RPMI7951 (cell line): ENCODE data around the gene GPAM. TPM values are rescaled to one million over a fixed set of nuclear protein-coding genes. Genes with fewer than 3 reads are reported as not detected.
"Not testable (repeated sequence)": the region's sequence is repeated elsewhere in the genome, so short reads cannot be mapped to it uniquely, and the experiment has no call there.

ENCODE experiments used
- DNase-seq: peaks from one replicate; pipeline ENCODE4 v3.0.0-alpha.2; 2012; ENCODE audit warnings: low read depth
- total RNA-seq: library from RNA; depleted of rRNA; stranded (reverse); fragments of >200 nt; shearing (Covaris generic); gene quantifications from 2 replicates; pipeline ENCODE4 v1.2.3, GENCODE V29; 2014; rRNA removed

The GPAM gene, protein sequence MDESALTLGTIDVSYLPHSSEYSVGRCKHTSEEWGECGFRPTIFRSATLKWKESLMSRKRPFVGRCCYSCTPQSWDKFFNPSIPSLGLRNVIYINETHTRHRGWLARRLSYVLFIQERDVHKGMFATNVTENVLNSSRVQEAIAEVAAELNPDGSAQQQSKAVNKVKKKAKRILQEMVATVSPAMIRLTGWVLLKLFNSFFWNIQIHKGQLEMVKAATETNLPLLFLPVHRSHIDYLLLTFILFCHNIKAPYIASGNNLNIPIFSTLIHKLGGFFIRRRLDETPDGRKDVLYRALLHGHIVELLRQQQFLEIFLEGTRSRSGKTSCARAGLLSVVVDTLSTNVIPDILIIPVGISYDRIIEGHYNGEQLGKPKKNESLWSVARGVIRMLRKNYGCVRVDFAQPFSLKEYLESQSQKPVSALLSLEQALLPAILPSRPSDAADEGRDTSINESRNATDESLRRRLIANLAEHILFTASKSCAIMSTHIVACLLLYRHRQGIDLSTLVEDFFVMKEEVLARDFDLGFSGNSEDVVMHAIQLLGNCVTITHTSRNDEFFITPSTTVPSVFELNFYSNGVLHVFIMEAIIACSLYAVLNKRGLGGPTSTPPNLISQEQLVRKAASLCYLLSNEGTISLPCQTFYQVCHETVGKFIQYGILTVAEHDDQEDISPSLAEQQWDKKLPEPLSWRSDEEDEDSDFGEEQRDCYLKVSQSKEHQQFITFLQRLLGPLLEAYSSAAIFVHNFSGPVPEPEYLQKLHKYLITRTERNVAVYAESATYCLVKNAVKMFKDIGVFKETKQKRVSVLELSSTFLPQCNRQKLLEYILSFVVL
- total RNA-seq: 13.3 and 14.5 TPM in 2 replicates

- DNase-seq: peak; percentile 84
These were observed at the start of gene GPAM for GRCh38 chr10:112183329-112184051. GPAM (minus strand) TSS chr10:112183765; CDS start chr10:112181784, 1,981 bp downstream.

DNA sequence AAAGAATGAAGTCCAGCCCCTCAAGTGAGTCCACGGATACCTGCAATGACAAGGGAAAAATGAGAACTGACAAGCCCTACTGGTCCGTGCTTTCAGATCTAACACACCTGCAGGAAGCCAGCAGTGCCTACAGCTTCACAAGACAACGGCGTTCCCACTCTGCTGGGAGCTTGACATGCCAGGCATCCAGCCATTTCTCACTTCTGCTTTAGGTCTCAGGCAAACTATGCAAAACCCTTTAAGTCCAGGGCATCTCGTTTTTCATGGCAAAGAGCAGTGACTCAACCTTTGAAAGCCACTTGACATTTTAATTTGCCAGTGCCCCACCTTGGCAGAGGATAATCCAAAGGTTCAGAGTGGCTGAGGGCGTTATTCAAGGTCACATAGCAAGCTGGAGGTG lies 49.1 kb upstream of the GPAM start:
- DNase-seq: no peak

GRCh38 chr10:112231602-112232400 lies 48.2 kb upstream of the GPAM start:
- DNase-seq: no peak

GRCh38 chr10:112230325-112230988 lies 46.9 kb upstream of the GPAM start:
- DNase-seq: peak; percentile 36

DNA sequence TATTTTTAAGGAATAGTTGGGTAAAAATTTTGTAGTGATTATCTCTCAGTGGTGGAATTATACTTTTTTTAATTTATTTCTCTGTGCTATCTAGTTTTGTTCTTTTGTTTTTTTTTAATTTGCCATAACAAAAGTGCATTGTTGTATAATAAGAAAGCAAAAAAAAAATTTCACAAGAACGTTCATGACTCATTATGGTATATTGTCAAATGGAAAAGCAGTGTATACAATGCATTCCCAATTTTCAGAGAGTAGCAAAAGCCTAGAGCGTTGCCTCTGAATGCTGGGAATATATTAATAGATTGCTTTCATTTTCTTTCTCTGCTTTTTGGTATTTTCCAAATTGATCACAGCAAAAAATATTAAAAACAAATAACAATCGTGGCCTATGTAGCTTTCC lies 46.3 kb upstream of the GPAM start:
- no peak for DNase-seq

GRCh38 chr10:112229096-112229495 lies 45.5 kb upstream of the GPAM start:
- DNase-seq: no peak

GRCh38 chr10:112228366-112229088 lies 45.0 kb upstream of the GPAM start:
- not testable (repeated sequence) for DNase-seq

DNA sequence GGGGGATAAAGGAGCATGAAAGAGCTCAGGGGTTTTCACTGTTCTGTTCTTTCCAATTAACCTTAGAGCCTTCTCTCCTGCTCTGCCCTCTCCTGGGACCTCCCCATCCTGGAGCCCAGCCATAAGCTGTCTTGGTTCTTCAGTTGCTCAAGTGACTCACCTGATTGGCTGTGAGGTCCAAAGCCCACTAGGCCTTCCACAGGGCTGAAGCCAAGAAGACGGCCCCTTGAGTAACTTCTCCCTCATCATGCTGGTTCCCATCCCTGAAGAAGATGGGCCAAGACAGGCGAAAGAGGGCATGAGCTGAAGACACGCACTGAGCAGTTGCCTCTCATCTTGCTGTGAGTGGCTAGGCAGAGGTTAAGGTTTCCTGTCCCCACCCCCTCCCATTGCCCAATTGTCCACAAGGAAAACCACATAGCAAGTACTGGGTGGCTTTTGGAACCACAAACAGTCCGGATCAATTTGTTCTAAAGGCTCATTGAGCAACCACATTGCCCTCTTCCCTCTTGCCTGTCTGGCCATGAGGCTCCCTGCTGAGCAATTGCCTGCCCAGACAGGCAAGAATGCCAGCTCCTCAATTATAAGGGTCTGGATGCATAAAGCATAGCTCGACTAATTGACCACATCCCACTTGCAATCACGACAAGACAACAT lies 43.9 kb upstream of the GPAM start:
- peak; percentile 74 for DNase-seq

DNA sequence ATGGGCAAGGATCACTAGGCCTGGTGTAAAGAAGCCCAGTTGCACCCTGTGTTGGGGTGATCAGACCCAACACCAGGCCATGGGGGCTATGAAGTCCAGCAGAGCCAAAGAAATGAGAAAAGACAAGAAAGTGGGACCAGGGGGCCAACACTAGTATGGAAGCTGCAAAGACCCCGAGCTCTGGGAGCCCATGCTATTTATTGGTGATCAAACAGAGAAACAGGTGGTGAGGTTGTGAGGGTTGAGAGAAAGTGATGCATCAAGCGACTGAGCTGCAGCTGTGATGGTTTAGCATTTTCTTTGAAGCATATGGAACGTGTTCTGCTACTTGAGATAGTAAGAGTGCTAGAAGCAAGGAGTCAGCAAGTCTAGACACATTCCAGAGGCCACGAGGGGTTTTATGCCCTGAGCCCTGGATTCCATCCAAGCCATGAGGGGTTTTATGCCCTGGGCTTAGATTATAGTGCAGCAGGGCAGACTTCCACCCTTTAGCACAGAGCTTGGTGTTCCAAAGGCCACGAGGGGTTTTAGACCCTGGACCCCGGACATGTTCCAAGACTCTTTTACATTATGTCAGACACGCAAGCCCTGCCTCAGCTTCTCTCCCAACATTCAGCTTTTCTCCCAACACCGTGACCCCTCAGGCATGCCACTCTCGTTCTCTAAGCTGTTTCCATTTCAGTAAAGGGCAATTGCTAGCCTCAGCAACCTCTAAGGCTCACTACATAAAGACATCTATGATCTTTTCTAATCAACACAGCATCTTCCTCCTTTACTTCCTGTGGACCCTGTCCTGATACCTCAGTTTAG lies 43.1 kb upstream of the GPAM start:
- DNase-seq: peak; percentile 13

DNA sequence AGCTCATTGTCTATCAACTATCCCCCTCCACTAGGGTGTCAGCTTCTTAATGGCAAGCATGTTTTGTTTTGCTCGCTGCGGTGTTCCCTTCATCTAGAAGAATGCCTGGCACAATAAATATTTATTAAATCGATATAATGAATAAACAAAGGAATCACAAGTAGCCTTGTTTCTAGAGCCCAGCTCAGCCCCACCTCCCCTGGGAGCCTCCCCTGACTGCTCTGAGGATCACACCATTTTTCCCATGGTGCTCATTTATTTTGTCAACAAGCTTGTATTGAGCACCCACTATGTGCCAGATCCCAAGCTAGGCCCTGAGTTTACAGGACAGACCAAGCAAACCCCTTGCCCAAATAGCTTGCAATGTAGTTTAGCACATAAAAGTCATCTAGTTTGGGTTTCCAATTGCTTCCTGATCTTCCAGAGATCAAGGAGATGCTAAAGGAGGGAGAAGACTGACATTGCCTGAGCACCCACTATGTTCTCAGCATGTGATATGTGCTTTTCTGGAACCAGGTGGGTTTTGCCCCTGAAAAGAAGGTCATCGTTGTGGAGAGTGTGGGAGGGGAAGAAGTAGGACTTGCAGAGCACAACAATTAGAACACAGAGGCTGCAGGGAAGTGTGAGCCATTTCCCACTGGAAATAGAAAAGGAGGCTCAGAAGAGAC lies 42.3 kb upstream of the GPAM start:
- DNase-seq: no peak

DNA sequence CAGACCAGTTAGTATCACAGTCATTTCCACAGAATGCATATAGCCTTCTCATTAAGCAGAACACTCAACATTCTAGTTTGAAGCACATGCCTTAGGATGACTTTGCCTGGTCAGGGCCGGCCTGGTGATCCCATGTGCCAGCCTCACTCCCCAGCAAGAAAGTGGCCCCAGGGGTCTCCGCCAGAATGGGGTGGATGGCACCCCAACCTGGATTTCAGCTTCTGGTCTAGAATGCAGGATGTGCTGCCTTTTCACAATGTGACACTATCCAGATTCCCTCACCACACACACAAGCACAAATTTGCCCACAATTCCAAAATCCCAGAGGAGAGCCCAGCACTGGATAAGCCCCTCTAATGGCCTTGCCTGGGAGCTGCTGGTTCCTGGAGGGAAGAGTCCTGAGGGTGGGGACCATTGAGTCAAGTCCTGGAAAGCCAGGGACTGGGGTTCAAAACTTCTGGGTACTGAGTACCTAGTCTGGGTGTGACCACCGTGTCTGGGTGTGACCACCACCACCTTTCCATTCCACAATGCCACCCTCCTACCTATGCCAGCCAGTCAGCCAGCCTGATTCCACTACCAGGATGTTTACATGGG lies 41.5 kb upstream of the GPAM start:
- DNase-seq: no peak

DNA sequence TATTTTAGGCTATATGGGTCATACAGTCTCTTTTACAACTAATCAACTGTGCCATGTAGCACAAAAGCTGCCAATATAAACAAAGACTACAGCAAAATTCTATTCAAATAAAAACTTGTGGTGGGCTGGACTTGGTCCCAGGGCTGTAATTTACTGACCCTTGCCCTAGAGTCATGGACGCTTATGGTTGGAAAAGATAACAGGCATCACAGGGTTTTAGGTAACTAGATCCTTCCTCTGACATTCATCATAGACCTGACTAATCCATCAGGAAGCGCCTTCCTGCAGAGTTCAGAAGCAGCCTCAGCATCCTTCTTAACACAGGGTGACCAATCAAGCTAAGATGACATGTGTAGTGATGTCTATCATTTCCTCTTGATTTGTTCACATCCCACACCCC lies 40.2 kb upstream of the GPAM start:
- DNase-seq: no peak

GRCh38 chr10:112222799-112223198 lies 39.2 kb upstream of the GPAM start:
- no peak for DNase-seq

DNA sequence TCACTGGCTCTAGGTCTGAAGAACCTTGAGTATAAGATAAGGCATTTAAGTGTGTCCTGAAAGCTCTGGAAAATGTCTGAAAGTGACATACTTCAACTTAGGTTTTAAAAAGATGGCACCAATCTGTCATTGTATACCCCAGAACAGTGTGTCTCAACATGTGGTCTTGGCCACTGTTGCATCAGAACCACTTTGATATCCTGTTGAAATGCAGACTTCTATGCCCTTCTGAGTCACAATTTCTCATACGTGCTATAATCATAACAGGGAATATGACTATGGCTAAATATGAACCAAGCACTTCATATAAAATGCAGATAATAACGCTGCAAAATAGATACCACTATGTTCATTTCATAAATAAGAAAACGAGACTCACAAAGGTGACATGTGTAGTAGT lies 38.0 kb upstream of the GPAM start:
- DNase-seq: no peak

GRCh38 chr10:112218960-112219359 lies 35.4 kb upstream of the GPAM start:
- DNase-seq: no peak

DNA sequence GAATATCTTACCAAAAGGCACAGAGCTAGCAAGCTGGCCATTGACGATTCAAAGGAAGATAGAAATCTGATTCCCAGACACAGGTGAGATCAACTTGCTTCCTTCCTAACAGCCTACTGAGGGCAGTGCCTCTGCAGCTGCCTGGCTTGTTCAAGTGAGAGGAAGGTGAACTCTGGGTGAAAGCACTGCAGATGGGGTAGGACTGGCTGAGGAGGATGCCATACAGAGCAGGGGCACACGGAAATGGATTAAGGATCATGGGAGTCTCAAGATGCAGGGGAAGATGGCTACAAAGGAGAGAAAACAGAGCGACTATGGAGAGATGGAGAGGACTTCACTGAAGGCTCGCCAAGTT lies 34.4 kb upstream of the GPAM start:
- no peak for DNase-seq

DNA sequence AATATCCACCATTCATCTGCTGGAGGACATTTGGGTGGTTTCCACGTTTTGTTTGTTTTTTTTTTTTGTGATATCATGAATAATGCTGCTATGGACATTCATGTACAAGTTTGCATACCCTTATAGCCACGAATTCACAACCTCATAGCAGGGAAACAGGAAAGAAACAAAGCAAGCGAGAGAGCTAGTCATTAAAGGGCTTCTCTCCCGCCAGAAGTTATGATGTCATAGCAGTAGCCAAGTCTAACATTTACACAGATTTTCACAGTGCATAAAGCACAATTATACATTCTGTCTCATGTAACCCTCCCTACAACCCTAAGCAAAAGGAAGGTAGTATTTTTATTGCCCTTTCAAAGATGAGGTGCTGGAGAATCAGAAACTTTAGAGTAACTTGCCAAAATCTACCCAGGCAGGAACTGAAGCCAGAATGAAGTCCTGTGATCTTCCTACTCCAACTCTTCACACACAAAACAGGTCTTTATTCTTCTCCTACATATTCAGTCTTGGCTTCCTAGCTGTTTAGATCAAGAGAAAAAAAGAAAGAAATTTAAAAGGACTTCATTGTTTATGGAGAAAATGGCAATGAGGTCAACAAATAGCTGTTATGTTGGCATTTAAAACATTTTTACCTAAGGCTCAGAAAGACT lies 33.9 kb upstream of the GPAM start:
- no peak for DNase-seq
